ENCODE measurements around the gene EGLN3. TPM values are rescaled to one million over a fixed set of nuclear protein-coding genes. Genes with fewer than 3 reads are reported as not detected.
"Not testable (repeated sequence)": the region's sequence is repeated elsewhere in the genome, so short reads cannot be mapped to it uniquely, and the experiment has no call there.

Gene EGLN3
- total RNA-seq, 1 experiment from 2014 or later, result 3.6 TPM

- CTCF ChIA-PET, result no interaction called here
- no peak for ATAC-seq
- no peaks in the 10 kb centered on the region for H3K9me3 ChIP-seq (ENCODE audit: control insufficient read depth, insufficient read depth, low read depth, low read length)
- no peak for DNase-seq (ENCODE audit: low read depth, low spot score)
- no peak for TF ChIP-seq SIN3A (IDR thresholded peaks at IDR 0.05; ENCODE audit: borderline replicate concordance, insufficient read depth, low read depth, low read length)
- no peak for TF ChIP-seq CTCF (IDR thresholded peaks at IDR 0.05)
- TF ChIP-seq TCF7L2 (IDR thresholded peaks at IDR 0.05; ENCODE audit: low read depth, low read length), result no peak
- no peak for TF ChIP-seq POLR2AphosphoS5 (IDR thresholded peaks at IDR 0.05; ENCODE audit: low read depth, low read length)
- no peak for TF ChIP-seq REST (IDR thresholded peaks at IDR 0.05; ENCODE audit: insufficient read depth in 1 of 2, low read depth in 2 of 2, low read length in 1 of 2)
- POLR2A ChIA-PET, result interaction anchor here (0.6 kb wide), 1 partner anchor 103 kb away, joined by 4 read pairs; no protein-coding TSS in a partner anchor
- H3K27ac ChIP-seq (ENCODE audit: low read length), result no peak overlapping the region
- no peaks in the 10 kb centered on the region for H3K36me3 ChIP-seq (ENCODE audit: control insufficient read depth, insufficient read depth, low read length)
- intact Hi-C loops (cut with micrococcal nuclease; ENCODE audit: unreplicated experiment) (no loop called here), in situ Hi-C loops (cut with HindIII; ENCODE audit: low pct_unique_long_range_greater_than_20kb, low sequenced_read_pairs) (no loop called here)
- BruUV-seq (replicated peaks), result no TSS peak
- no peak overlapping the region for H3K4me3 ChIP-seq (ENCODE audit: low read depth in 2 of 2, low read length in 2 of 2)
- no peaks in the 10 kb centered on the region for H3K27me3 ChIP-seq (ENCODE audit: control insufficient read depth, insufficient read depth, low read length)
- no peaks in the 10 kb centered on the region for H3K4me1 ChIP-seq (ENCODE audit: control insufficient read depth, insufficient read depth, low read length)
Observed at GRCh38 chr14:33927944-33928343, 22.9 kb downstream of the EGLN3 start.

- CTCF ChIA-PET; H3K27ac ChIP-seq (ENCODE audit: low read length); H3K4me3 ChIP-seq (ENCODE audit: low read depth in 2 of 2, low read length in 2 of 2); intact Hi-C loops (cut with micrococcal nuclease; ENCODE audit: unreplicated experiment); H3K36me3 ChIP-seq (ENCODE audit: control insufficient read depth, insufficient read depth, low read length); POLR2A ChIA-PET; DNase-seq (ENCODE audit: low read depth, low spot score); BruUV-seq (replicated peaks); H3K27me3 ChIP-seq (ENCODE audit: control insufficient read depth, insufficient read depth, low read length); H3K4me1 ChIP-seq (ENCODE audit: control insufficient read depth, insufficient read depth, low read length); H3K9me3 ChIP-seq (ENCODE audit: control insufficient read depth, insufficient read depth, low read depth, low read length); ATAC-seq; in situ Hi-C loops (cut with HindIII; ENCODE audit: low pct_unique_long_range_greater_than_20kb, low sequenced_read_pairs): not testable (repeated sequence)
Observed at GRCh38 chr14:33926967-33927366, 23.9 kb downstream of the EGLN3 start.

GRCh38 chr14:33925946-33926345 lies 24.9 kb downstream of the EGLN3 start:
- H3K27ac ChIP-seq (ENCODE audit: low read length), result no peak overlapping the region
- BruUV-seq (replicated peaks), result no TSS peak
- ATAC-seq (no peak), DNase-seq (ENCODE audit: low read depth, low spot score) (no peak)
- TF ChIP-seq SIN3A (IDR thresholded peaks at IDR 0.05; ENCODE audit: borderline replicate concordance, insufficient read depth, low read depth, low read length) (no peak), REST (IDR thresholded peaks at IDR 0.05; ENCODE audit: insufficient read depth in 1 of 2, low read depth in 2 of 2, low read length in 1 of 2) (no peak), POLR2AphosphoS5 (IDR thresholded peaks at IDR 0.05; ENCODE audit: low read depth, low read length) (no peak), CTCF (IDR thresholded peaks at IDR 0.05) (no peak), TCF7L2 (IDR thresholded peaks at IDR 0.05; ENCODE audit: low read depth, low read length) (no peak)
- ChIA-PET POLR2A (no interaction called here), CTCF (no interaction called here)
- H3K36me3 ChIP-seq (ENCODE audit: control insufficient read depth, insufficient read depth, low read length), result no peaks in the 10 kb centered on the region
- no peaks in the 10 kb centered on the region for H3K4me1 ChIP-seq (ENCODE audit: control insufficient read depth, insufficient read depth, low read length)
- intact Hi-C loops (cut with micrococcal nuclease; ENCODE audit: unreplicated experiment) (no loop called here), in situ Hi-C loops (cut with HindIII; ENCODE audit: low pct_unique_long_range_greater_than_20kb, low sequenced_read_pairs) (no loop called here)
- H3K27me3 ChIP-seq (ENCODE audit: control insufficient read depth, insufficient read depth, low read length), result no peaks in the 10 kb centered on the region
- H3K9me3 ChIP-seq (ENCODE audit: control insufficient read depth, insufficient read depth, low read depth, low read length), result no peaks in the 10 kb centered on the region
- H3K4me3 ChIP-seq (ENCODE audit: low read depth in 2 of 2, low read length in 2 of 2), result no peak overlapping the region
